Gastroesophageal sphincter (tissue), 3 donors: ENCODE measurements around the gene IER5L.

Experiments
- EP300 ChIP-seq: sonication (generic); formaldehyde crosslinking; IDR thresholded peaks from one replicate; pipeline ENCODE4 v1.6.1; 2017; ENCODE audit warnings: antibody characterized with exemption, mild to moderate bottlenecking
- POLR2A ChIP-seq, 2 donors: fragments of 450-650 bp; IDR thresholded peaks; one replicate each; pipeline ENCODE4 v1.6.1; 2017; ENCODE audit warnings: antibody characterized with exemption in 2 of 2, mild to moderate bottlenecking in 2 of 2, moderate library complexity in 1 of 2
- TF ChIP-seq, protein P1 (sequence below), 4 experiments: fragments of 200-600 bp in 2 of 4; fragments of 450-650 bp in 2 of 4; sonication (generic) in 1 of 4; IDR thresholded peaks; one replicate each; pipeline ENCODE4 v1.5.1; 2017 to 2019; ENCODE audit warnings: antibody characterized with exemption in 4 of 4, mild to moderate bottlenecking in 2 of 4, moderate library complexity in 2 of 4

DNA sequence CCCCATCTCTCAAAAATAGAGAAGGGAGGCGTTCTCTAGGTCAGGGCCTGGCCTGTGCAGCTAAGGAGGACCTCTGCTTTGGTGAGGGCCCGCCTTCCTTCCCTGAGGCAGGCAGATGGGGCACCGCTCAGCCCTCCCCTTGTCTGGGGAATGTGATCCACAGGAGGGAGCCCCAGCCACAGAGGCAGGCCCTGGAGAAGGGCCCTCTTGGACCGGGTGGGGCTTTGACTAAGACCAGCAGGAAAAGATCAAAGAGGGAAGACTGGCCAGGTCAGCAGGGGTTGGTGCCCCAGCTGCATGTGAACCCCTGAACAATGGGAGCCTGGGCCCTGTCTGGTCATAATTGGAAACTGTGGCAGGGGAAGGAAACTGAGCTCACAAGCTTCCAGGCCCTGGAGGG lies 45.0 kb downstream of the IER5L start:
- TF ChIP-seq, protein P1, sequence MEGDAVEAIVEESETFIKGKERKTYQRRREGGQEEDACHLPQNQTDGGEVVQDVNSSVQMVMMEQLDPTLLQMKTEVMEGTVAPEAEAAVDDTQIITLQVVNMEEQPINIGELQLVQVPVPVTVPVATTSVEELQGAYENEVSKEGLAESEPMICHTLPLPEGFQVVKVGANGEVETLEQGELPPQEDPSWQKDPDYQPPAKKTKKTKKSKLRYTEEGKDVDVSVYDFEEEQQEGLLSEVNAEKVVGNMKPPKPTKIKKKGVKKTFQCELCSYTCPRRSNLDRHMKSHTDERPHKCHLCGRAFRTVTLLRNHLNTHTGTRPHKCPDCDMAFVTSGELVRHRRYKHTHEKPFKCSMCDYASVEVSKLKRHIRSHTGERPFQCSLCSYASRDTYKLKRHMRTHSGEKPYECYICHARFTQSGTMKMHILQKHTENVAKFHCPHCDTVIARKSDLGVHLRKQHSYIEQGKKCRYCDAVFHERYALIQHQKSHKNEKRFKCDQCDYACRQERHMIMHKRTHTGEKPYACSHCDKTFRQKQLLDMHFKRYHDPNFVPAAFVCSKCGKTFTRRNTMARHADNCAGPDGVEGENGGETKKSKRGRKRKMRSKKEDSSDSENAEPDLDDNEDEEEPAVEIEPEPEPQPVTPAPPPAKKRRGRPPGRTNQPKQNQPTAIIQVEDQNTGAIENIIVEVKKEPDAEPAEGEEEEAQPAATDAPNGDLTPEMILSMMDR (IDR thresholded peaks at IDR 0.05), result no peak
- TF ChIP-seq POLR2A (IDR thresholded peaks at IDR 0.05), result no peak
- TF ChIP-seq EP300, result no peak
